IMR-90 (cell line): Measurements from ENCODE around the gene SMOC1. TPM values are rescaled to one million over a fixed set of nuclear protein-coding genes. Genes with fewer than 3 reads are reported as not detected.

Source experiments
- ATAC-seq: fragments of 200-7000 bp; cut with Tn5 transposase; 2 replicates; pipeline ENCODE4 v1.9.1; 2020; ENCODE audit warnings: low read depth, mild to moderate bottlenecking, moderate library complexity
- BruUV-seq: library from RNA; stranded (reverse); fragments of 400-500 nt; replicated peaks from 2 replicates; lab custom pipeline; 2021; lab: Mats Ljungman, UMichigan
- CTCF ChIA-PET: fragments of 300-600 bp; formaldehyde crosslinking; extraction: SDS; loops from one replicate; lab custom pipeline; 2021; ENCODE audit warnings: antibody characterized with exemption; lab: Yijun Ruan, JAX
- POLR2A ChIA-PET: fragments of 300-600 bp; sonication (Branson Sonifier 250); formaldehyde crosslinking; loops from one replicate; lab custom pipeline; 2022; ENCODE audit warnings: antibody characterized with exemption; ENCODE audit not compliant: unreplicated experiment; lab: Charles Lee
- DNase-seq: peaks from one replicate; pipeline ENCODE4 v3.0.0; 2013
- H2AFZ ChIP-seq: replicated peaks from 2 replicates; pipeline ENCODE3; 2013; ENCODE audit warnings: low read length, mild to moderate bottlenecking; ENCODE audit not compliant: poor library complexity
- H2AK5ac ChIP-seq: 2 replicates; pipeline ENCODE4 v1.6.1; 2013; ENCODE audit warnings: low read depth, low read length, inconsistent platforms
- H2AK9ac ChIP-seq: replicated peaks from 2 replicates; pipeline ENCODE3; 2013; ENCODE audit warnings: mild to moderate bottlenecking, low read depth, low read length, moderate library complexity; ENCODE audit not compliant: poor library complexity
- H2BK120ac ChIP-seq: 2 replicates; pipeline ENCODE4 v1.6.1; 2013; ENCODE audit warnings: low read depth, low read length, inconsistent platforms
- H2BK15ac ChIP-seq: 3 replicates; pipeline ENCODE4 v1.6.1; 2013; ENCODE audit warnings: low read depth, low read length, inconsistent platforms
- H2BK20ac ChIP-seq: 2 replicates; pipeline ENCODE4 v1.6.1; 2013; ENCODE audit warnings: low read depth, mild to moderate bottlenecking, inconsistent platforms, low read length, moderate library complexity
- H2BK5ac ChIP-seq: 2 replicates; pipeline ENCODE4 v1.6.1; 2013; ENCODE audit warnings: mild to moderate bottlenecking, low read depth, low read length, inconsistent platforms; ENCODE audit not compliant: poor library complexity, severe bottlenecking
- H3K14ac ChIP-seq: replicated peaks from 2 replicates; pipeline ENCODE4 v1.6.1; 2013; ENCODE audit warnings: low read depth, low read length, inconsistent platforms
- H3K18ac ChIP-seq: 2 replicates; pipeline ENCODE4 v1.6.1; 2013; ENCODE audit warnings: low read depth, low read length, control low read depth
- H3K23ac ChIP-seq: 2 replicates; pipeline ENCODE4 v1.6.1; 2013; ENCODE audit warnings: low read depth, low read length, inconsistent platforms
- H3K27ac ChIP-seq: 2 replicates; pipeline ENCODE4 v1.5.1; 2013; ENCODE audit warnings: mild to moderate bottlenecking, control low read depth, low read length; ENCODE audit not compliant: insufficient read depth
- H3K27me3 ChIP-seq: 2 replicates; pipeline ENCODE4 v1.6.1; 2013; ENCODE audit warnings: low read length; ENCODE audit not compliant: control insufficient read depth, insufficient read depth
- H3K36me3 ChIP-seq: 2 replicates; pipeline ENCODE4 v1.6.1; 2013; ENCODE audit warnings: low read length, mixed read lengths; ENCODE audit not compliant: control insufficient read depth, insufficient read depth
- H3K4ac ChIP-seq: 2 replicates; pipeline ENCODE4 v1.6.1; 2013; ENCODE audit warnings: low read depth, low read length, inconsistent platforms
- H3K4me1 ChIP-seq: 2 replicates; pipeline ENCODE4 v1.6.1; 2013; ENCODE audit warnings: low read length, mixed read lengths; ENCODE audit not compliant: control insufficient read depth, insufficient read depth
- H3K4me2 ChIP-seq: 2 replicates; pipeline ENCODE4 v1.6.1; 2013; ENCODE audit warnings: low read depth, mild to moderate bottlenecking, control low read depth, low read length, moderate library complexity
- H3K4me3 ChIP-seq: 2 replicates; pipeline ENCODE4 v1.5.1; 2013; ENCODE audit warnings: low read depth, mild to moderate bottlenecking, control low read depth, low read length, moderate library complexity; ENCODE audit not compliant: insufficient read depth
- H3K56ac ChIP-seq: 2 replicates; pipeline ENCODE4 v1.6.1; 2013; ENCODE audit warnings: low read length, inconsistent platforms; ENCODE audit not compliant: insufficient read depth; ENCODE audit errors: extremely low read depth
- H3K79me1 ChIP-seq, 2 experiments: 2 replicates each; pipeline ENCODE4 v1.6.1; 2013; ENCODE audit warnings: low read length in 2 of 2, inconsistent platforms in 1 of 2, low read depth in 1 of 2
- H3K9ac ChIP-seq: 2 replicates; pipeline ENCODE4 v1.6.1; 2013; ENCODE audit warnings: low read depth, low read length, control low read depth
- H3K9me1 ChIP-seq: 2 replicates; pipeline ENCODE4 v1.6.1; 2013; ENCODE audit warnings: low read length, inconsistent platforms; ENCODE audit not compliant: insufficient read depth
- H3K9me3 ChIP-seq: 2 replicates; pipeline ENCODE4 v1.6.1; 2013; ENCODE audit warnings: low read length; ENCODE audit not compliant: control insufficient read depth, insufficient read depth
- H4K20me1 ChIP-seq: 2 replicates; pipeline ENCODE4 v1.6.1; 2013; ENCODE audit warnings: low read length, inconsistent platforms; ENCODE audit not compliant: insufficient read depth
- H4K5ac ChIP-seq: 2 replicates; pipeline ENCODE4 v1.6.1; 2013; ENCODE audit warnings: mild to moderate bottlenecking, low read depth, low read length, control low read depth
- H4K8ac ChIP-seq, 2 experiments: 2 replicates each; pipeline ENCODE4 v1.6.1; 2013; ENCODE audit warnings: low read depth in 2 of 2, low read length in 2 of 2, control low read depth in 1 of 2, inconsistent platforms in 1 of 2
- H4K91ac ChIP-seq: 2 replicates; pipeline ENCODE4 v1.6.1; 2013; ENCODE audit warnings: low read depth, low read length, inconsistent platforms; ENCODE audit not compliant: insufficient read depth
- MAFK ChIP-seq: IDR thresholded peaks from 2 replicates; pipeline ENCODE4 v1.6.1; 2012; ENCODE audit warnings: low read depth, low read length, improper control_type of control experiment
- WGBS, 2 experiments: methylation state at CpG; one replicate each; pipeline versions ENCODE4 v1.1.5 to v1.1.7; 2013; ENCODE audit warnings: missing lambda C conversion rate in 2 of 2; ENCODE audit not compliant: insufficient read length in 1 of 2; ENCODE audit errors: extremely low coverage in 2 of 2; 5-methylcytosine and 5-hydroxymethylcytosine counted together
- dilution Hi-C: fragments of 300-500 bp; cut with HindIII; formaldehyde crosslinking; loops from one replicate; pipeline ENCODE4 v1.14.3; 2018; ENCODE audit warnings: low sequenced_read_pairs; ENCODE audit not compliant: unreplicated experiment
- in situ Hi-C: fragments of 300-500 bp; cut with MboI; formaldehyde crosslinking; loops from 3 replicates; pipeline ENCODE4 v1.14.3; 2019; ENCODE audit warnings: low sequenced_read_pairs, inconsistent platforms, mixed read lengths
- intact Hi-C: fragments of 100-400 bp; cut with micrococcal nuclease; formaldehyde crosslinking; loops from 2 replicates; pipeline ENCODE4 v1.10.0; 2022
- polyA plus RNA-seq, 3 experiments: library from polyadenylated mRNA; depleted of rRNA; stranded (reverse); fragments of >200 nt; gene quantifications; 2 replicates each; pipeline ENCODE4 v1.2.3, GENCODE V29; 2012; ENCODE audit warnings: low replicate concordance in 1 of 3
- total RNA-seq: library from RNA; depleted of rRNA; stranded (reverse); fragments of >200 nt; gene quantifications from 2 replicates; pipeline ENCODE4 v1.2.3, GENCODE V29; 2012

Gene SMOC1
- total and polyA plus RNA-seq, 2 of the 4 experiments (the other 2 are of a cell fraction) = 0.90 to 4.1 TPM

DNA sequence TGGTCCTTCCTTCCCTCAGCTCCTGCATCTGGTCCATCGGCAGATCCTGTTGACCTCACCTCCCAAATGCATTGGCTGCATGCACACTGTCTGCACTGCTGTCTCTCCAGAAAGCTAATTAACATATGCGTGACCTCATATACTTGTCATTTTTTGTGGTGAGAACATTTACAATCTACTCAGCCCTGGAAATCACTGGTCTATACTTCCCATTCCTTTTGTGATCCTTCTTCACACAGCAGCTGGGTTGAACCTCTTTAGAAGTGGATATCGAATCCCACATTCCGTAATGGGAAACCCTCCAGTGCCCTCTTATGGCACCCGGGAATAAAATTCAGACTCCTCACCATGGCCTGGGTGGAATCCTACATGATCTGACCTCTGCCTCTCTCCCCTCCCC is 45.0 kb downstream of the SMOC1 start:
- peak; percentile 61 for DNase-seq
- H2AK9ac ChIP-seq = no peak overlapping the region
- H3K9me1 ChIP-seq = peaks cover 9% of the 10 kb centered on the region; the same call in 1 of the 2 replicates
- no peaks in the 10 kb centered on the region for H3K9me3 ChIP-seq
- peak; percentile 13; the same call in 1 of the 2 replicates for ATAC-seq
- no peak overlapping the region for H2BK5ac ChIP-seq
- H2BK20ac ChIP-seq = no peak overlapping the region; the same call in 1 of the 2 replicates
- peak overlapping the region; percentile 63 for H3K18ac ChIP-seq
- no peak overlapping the region for H4K8ac ChIP-seq
- no peak overlapping the region for H2AFZ ChIP-seq
- no peak overlapping the region for H3K14ac ChIP-seq
- in situ Hi-C loops = no loop called here
- ChIA-PET CTCF (no interaction called here), POLR2A (no interaction called here)
- peaks cover 16% of the 10 kb centered on the region for H3K4me1 ChIP-seq
- H4K91ac ChIP-seq = no peak overlapping the region; the same call in 1 of the 2 replicates
- no peak overlapping the region for H3K56ac ChIP-seq
- no peak overlapping the region for H3K23ac ChIP-seq
- dilution Hi-C loops = no loop called here
- H3K27ac ChIP-seq = no peak overlapping the region
- no peaks in the 10 kb centered on the region; the same call in 1 of the 2 replicates for H3K36me3 ChIP-seq
- no peak overlapping the region for H3K4me3 ChIP-seq
- H2BK120ac ChIP-seq = no peak overlapping the region
- no TSS peak for BruUV-seq
- intact Hi-C loops = no loop called here
- no peaks in the 10 kb centered on the region for H3K27me3 ChIP-seq
- no peak overlapping the region for H3K4me2 ChIP-seq
- H2BK15ac ChIP-seq = no peak overlapping the region
- H3K4ac ChIP-seq = 0 out of 2 replicates have a peak overlapping the region, but pooled peaks have one; percentile 8
- no peak overlapping the region for H3K9ac ChIP-seq
- H2AK5ac ChIP-seq = peak overlapping the region; percentile 48; the same call in 1 of the 2 replicates
- 40% methylated on average over 1 of the region's 5 CpGs; no CpG with 5 or more reads in 1 of the 2 experiments for WGBS, 2 experiments
- peaks cover 4% of the 10 kb centered on the region; the same call in 1 of the 2 replicates for H4K20me1 ChIP-seq
- peaks cover 0 to 4% of the 10 kb centered on the region in 2 experiments; a peak in 1 of 4 replicates for H3K79me1 ChIP-seq
- H4K5ac ChIP-seq = no peak overlapping the region
- no peak for TF ChIP-seq MAFK
